Posterior cingulate gyrus (tissue), 11 donors: ENCODE data around the gene RAB27B.
"Not testable (repeated sequence)": the region's sequence is repeated elsewhere in the genome, so short reads cannot be mapped to it uniquely, and the experiment has no call there.

Source experiments
- DNase-seq, 10 donors: peaks; one replicate each; pipeline versions ENCODE4 v3.0.0 to v3.0.0-alpha.2; 2020 to 2021; ENCODE audit warnings: mixed read lengths in 3 of 10
- intact Hi-C: fragments of 100-400 bp; cut with DNase I; formaldehyde crosslinking; loops from one replicate; pipeline ENCODE4 v1.15.1; 2023

RAB27B gene

DNA sequence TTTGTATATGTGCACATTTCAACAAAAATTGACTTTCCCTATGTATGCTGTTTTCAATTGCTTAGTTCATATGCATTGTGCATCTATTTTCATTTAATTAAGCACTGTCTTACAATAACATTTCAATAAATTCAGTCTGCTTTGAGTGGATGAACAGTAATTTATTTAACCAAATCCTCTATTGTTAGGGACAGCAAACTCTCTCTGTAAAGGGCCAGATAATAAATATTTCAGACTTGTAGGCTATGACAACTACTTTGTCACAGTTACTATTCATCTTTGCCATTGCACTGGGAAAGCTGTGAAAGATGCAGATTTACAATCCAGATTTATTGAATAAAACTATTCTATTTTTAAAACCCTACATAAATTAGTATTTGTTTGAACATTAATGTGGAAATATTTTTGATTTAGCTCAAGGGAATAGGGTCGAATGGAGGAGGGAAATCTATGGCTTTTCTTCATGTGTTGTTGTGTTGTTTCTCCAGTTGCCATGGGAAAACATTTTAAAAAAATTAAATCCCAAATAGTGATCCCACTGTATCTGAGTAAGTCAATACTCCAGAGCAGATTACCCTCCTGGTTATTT, 14.2 kb upstream of the RAB27B start:
- no peak for DNase-seq
- intact Hi-C loops: no loop called here

DNA sequence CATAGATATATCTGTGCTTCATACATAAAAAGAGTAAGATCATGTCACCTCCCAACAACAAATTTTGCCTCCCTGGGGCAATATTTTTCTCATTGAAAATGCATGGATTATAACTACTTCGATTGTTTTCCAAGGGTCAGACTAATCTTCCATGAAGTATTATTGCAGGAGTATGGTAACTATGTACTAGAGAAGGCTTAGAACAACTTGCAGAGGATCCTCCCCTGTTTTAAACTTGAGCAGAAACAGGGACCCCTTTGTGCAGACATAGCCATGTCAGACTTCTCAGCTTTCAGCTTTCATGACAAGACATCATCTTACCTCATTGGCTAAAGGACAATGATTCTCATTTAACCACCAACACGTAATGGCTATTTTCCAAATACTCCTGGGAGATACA, 13.2 kb upstream of the RAB27B start:
- DNase-seq: no peak
- intact Hi-C loops: no loop called here

DNA sequence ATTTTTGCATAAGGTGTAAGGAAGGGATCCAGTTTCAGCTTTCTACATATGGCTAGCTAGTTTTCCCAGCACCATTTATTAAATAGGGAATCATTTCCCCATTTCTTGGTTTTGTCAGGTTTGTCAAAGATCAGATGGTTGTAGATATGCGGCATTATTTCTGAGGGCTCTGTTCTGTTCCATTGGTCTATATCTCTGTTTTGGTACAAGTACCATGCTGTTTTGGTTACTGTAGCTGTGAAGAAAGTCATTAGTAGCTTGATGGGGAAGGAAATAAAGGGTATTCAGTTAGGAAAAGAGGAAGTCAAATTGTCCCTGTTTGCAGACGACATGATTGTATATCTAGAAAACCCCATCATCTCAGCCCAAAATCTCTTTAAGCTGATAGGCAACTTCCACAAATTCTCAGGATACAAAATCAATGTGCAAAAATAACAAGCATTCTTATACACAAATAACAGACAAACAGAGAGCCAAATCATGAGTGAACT, 7.4 kb upstream of the RAB27B start:
- intact Hi-C loops, DNase-seq: not testable (repeated sequence)

DNA sequence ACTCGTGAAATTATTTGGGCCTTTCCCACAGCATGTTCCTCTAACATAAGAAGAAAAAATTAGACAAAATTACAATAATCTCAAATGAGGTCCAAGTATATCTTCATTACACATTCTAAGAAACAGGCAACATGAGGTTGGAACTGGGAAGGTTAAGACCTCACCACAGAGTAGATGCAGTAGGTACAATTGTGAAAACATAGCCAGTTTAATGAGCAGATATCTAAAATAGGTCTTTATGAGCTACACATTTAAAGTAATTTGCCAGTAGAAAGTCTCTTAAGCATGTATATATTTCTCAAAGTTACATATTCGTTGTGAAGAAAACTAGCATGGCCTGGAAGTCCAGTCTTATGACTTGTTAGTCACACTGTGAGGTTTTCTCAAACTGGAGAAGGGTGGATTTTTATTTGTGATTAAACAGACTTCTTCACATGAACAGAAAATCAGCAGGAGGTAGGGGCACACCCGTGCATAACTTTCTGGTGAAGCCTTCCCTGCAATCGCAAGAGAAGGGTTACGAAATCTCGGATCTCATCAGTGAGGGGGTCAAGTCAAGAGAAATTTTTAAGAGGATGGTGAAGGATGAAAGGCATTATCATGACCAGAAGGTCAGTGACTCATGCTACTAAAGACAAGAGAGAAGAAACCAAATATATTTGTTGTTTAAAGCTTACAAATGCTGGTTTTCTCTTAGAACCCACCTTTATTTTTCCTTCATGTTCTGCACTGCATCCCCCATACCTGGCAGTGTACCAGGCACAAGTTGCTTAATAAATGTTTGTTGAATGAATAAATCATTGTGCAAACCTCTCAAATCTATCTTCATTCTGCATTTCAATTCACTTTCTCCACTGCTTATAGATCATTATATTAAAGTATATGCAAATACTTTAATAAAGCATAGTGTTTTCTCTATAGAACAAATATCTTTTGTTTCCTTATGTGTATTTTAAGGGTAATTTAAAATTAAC, 5.1 kb upstream of the RAB27B start:
- no peak for DNase-seq
- intact Hi-C loops: no loop called here

DNA sequence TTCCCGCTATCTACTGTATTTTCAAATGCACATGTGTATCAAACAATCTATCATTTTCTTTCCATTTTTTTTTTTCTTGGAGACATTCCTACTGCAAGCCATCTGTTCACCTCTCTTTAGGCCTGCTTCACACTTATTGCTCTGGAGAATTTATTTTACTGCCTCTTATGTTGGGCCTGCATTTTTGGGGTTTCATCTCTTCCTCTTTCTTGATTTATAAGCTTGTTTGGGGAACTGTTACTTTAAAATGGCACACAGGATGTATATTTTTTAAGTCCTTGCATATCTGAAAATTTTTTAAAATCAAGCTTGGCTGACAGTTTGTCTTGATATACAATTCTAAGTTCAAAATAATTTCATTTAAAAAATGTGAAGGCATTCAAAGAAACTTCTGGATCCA, 3.5 kb upstream of the RAB27B start:
- no peak for DNase-seq
- intact Hi-C loops: no loop called here

DNA sequence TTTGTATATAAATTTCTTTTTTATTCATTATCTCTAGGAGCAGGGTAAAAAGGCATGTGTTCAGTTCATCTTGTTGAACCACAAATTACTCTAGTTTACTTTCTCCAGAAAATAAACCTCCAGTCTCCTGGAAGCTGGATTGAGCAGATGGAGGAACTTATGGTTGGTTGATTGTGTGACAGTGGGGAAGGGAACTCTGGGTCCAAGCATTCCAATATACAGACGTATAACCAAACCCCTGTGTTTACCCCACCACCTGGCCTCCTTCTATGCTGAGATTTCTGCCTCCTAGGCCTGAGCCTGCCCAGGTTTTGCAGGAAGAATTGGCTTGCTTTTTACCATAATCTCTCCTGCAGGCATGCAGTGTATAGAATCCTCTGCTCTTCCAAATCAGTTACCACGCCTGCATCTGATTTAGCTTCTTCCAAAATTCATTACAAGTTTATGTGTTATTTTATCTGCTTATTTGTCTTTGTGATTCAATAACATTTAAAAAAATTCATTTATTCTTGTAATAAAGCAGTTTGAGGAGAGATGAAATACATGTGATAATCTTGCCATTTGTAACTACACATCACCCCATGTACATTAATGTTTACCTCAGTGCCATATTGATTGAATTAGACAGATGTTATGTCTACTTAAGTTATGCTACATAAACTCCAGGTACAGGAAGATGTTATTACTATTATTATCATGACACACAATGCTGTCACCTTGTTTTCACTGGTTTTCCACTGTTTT, 2.5 kb upstream of the RAB27B start:
- intact Hi-C loops: no loop called here
- no peak for DNase-seq

DNA sequence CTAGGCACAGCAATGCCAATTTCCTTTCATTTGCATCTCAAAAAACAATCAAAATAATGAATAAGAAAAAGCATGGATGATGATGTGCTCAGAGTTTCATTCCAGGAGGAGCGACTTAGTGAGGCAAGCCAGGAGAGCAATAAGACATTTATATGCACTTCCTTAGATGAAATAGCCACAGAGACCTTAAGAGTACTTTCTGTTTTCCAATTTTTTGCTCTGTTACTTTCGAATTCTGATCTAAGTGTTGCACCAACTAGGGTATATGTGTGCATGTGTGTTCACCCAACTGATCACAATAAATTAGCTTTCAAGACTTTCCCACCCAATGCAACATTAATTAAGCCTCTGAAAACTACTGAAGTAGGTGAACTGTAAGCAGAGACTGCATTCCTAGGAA, 709 bp downstream of the RAB27B start:
- DNase-seq: no peak
- intact Hi-C loops: no loop called here

DNA sequence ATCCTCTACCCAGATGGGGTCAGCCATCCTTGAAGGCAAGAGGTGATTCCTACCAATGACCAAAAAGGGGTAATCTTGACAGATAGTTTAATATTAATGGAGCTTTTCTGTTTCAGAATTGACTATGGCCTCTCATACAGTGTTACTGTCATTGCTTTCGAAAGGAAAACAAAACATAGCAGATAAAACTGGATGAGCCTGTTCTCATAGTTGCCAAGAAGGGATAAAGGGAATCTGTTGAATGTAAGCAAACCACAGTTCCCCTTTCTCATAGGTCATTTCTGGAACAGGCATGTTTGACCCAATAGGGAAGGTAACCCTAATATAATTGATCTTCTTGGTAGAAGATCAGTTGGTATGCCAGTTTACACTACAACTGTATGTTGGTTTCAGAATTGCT, 1.6 kb downstream of the RAB27B start:
- DNase-seq: no peak

DNA sequence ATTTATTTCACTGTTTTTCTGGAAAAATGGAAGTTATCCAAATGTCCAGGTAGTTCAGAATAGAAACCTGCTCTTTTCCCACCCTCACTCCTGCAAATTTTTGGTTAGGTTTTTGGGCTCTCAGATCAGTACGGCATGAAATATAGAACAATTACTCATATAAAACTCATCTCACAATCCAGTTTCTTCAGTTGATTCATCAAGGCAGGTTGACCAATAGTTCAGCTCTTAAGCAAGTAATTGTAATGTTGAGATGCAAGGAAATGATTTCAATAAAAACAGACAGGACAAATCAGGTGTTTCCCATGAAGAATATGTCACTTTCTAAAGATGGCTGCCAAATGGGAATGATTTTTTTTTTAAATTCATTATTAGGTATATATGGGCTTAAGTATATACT, 2.0 kb downstream of the RAB27B start:
- no peak for DNase-seq
- intact Hi-C loops: no loop called here

More for the DNA sequence above, 1.6 kb downstream of the RAB27B start:
- intact Hi-C loops: no loop called here

DNA sequence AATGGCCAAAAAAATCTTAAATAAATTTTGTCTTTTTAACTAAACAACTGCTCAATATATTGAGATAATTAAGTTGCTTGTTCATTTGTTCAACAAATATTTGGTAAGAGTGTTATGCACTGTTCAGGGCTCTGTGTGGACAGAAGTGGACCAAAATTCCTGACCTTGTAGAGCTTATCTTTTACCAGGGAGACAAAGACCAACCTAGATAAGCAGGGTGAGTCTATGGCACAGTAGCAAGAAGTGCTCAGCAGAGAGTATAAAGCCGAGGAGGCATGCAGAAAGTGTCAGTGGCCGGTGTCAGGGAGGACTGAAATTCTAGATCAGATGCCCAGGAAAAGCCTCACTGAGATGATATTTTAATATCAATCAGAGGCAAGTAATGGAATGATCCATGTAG, 2.6 kb downstream of the RAB27B start:
- DNase-seq: no peak
- intact Hi-C loops: no loop called here

DNA sequence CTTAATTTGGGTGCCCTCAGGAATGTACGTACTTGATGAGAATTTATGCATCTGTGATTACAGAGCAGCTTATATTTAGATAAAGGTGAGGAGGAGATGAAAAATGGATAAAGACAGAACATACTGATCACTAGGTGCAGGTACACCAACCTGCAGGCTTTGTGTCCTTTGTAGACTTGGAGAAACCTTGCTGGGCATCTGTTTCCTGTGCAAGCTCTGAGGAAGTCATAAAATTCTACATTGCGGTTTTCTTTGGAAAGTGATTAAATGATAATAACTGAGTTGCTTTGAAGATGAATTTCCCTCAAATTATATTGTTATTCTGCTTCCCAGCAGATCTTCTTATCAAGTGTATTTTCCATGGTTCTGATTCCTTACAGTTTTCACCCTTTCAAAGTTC, 7.7 kb downstream of the RAB27B start:
- intact Hi-C loops: no loop called here

DNA sequence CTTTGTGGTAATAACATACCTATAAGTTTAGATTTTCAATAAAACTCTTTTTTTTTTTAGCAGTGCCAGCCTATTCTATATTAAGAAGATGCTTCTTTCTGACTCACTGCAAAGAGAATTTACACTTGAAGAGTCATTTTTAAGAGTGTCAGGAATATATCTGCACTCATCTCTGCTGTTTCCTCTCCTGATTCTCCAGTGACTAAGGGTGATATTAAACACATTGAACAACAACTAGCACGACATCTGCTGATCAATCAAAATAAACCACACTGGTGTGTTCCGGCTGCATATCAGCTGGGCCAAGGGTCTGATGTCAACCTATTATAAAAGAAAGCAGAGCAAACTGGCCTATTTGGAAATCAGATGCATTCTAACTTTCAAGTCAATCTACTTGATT, 15.0 kb downstream of the RAB27B start:
- no peak for DNase-seq
- intact Hi-C loops: no loop called here

More for the DNA sequence above, 7.7 kb downstream of the RAB27B start:
- no peak for DNase-seq

DNA sequence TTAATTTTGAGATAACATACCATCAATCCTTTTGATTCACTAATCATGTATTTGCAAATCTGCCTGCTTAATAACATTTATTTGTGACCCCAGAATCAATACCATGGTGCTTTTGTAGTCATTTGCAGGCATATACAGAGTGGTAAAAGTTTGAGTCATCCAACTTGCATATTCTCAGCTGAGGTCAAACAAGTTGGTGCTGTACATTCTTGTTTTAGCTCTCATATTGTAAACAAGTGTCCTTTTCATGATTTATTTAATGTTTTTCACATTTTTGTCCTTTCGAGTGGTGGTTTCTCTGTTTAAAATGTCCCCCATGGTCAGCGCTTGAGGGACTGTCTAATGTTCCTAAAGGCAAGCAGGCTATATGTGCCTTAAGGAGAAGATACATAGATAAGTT, 17.5 kb downstream of the RAB27B start:
- DNase-seq: no peak
- intact Hi-C loops: no loop called here

DNA sequence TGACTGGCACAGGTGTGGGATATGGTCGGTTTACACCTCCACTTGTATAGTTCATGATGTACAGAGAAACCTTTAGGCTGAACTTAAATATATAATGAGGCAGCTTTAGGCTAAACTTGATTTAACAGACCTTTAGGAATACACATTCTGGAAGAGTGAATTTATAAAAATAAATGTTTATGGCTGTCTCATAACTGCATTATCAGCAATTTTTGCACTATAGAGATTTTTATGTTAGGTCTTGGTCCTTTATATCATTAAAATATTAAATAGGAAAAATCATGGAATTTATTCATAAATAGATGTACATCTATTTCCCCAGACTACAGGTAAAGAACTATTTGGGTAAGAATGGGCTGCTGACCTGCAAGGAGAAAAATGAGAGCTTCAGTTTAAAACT, 19.8 kb downstream of the RAB27B start:
- DNase-seq: no peak
- intact Hi-C loops: no loop called here

DNA sequence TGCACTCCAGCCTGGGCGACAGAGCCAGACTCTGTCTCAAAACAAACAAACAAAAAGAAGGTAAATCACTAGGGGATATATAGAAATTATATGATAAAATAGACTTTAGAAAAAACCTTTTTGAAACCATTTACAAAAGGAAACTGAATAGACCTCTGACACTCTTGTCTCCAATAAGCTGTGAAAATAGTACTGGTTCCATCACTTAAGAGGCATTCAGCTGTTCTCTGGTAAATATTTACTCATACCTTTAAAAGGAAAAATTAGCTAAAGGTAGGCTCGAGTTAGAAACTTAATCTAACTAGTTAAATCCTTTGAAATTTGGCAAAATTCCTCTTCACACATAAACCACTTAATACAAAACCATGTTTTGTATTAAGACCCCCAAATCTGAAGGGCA, 21.4 kb downstream of the RAB27B start:
- no peak for DNase-seq
- intact Hi-C loops: no loop called here

DNA sequence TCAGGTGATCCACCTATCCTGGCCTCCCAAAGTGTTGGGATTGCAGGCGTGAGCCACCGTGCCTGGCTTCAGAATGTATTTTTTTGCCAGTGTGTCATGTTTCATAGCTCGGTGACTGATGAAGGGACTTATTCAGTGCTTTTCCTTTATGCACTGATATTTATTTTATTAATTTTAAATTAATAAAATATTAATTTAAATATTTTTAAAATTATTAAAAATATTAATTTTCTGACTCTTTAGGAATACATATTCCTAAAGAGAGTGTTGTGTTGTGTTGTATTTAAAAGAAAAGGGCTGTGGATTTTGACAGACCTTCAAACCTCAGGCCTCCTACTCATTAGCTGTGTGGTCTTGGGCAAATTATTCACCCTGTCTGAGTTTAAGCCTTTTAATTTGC, 22.3 kb downstream of the RAB27B start:
- intact Hi-C loops: no loop called here
- no peak for DNase-seq

DNA sequence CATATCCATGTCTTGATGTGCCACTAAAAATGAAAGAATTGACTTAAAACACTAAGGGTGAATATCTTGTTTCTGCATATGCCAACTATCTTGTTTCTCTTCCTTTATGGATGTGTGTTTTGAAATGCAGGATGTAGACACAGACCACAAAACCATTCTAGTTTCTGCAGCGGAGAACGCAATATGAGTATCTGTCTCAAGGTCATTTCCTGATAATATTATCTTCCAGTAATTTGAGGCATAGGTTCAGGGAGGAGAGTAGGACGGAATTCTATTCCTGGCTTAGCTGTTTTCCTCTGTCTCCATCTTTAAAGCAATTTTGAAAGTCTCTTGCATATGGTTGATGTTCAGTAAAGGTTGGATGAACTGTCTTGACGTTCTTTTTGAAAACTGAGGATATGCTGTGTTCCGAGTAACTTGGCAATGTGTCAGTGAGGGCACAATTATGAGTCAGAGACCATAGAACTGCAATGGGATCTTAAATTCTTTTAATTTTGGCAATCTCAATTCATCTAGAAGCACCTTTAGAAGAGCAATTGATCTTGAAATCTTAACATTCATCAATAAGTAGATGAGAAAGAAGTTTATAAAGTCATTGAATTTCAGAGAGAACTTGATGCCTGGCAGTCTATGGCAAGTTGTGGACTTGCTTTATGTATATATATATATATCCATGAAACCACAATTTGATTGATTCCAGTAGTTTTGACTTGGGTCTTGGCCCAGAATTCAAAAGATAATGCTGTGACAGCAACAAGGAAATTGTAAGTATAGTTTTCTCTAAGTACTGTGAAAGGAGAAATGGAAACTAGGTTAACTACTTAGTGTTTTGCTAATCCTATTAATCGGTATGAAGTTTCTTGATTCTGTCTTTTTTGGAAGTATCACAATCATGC, 24.8 kb downstream of the RAB27B start:
- intact Hi-C loops: no loop called here

DNA sequence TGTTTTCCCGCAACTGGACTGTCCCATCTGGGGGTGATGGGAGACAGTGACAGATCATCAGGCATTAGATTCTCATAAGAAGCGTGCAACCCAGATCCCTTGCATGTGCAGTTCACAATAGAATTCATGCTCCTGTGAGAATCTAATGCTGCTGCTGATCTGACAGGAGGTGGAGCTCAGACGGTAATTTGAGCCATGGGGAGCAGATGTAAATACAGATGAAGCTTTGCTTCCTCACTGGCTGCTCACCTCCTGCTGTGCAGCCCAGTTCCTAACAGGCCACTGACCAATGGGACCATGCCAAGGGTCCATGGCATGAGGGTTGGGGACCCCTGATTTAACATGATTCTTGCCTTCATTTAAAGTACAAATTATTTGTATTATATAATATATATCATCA, 26.8 kb downstream of the RAB27B start:
- DNase-seq, intact Hi-C loops: not testable (repeated sequence)

More for the DNA sequence above, 24.8 kb downstream of the RAB27B start:
- no peak for DNase-seq

DNA sequence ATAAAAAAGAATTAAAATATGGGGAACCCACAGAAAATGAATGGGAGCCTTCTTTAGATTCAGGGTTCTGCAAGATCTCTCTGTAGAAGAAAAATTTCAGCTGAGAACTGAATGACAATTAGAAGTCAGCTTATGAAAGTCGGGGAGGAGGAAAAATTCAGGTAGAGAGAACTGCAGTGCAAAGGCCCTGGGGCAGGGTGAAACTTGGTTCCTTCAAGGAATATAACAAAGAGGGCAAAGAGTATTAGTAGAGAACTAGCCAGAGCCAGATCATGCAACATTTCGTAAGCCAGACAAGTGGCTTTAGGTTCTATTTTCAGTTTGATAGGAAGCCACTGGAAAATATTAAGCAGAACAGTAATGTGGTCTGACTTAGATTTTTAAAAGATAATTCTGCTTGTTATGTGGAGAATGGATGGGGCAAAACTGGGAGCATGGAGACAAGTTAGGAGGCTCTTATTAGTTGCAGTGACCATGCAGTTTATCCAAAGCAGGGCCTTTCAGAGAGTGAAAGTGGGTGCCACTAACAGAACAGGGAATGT, 27.9 kb downstream of the RAB27B start:
- intact Hi-C loops: no loop called here
- no peak for DNase-seq

DNA sequence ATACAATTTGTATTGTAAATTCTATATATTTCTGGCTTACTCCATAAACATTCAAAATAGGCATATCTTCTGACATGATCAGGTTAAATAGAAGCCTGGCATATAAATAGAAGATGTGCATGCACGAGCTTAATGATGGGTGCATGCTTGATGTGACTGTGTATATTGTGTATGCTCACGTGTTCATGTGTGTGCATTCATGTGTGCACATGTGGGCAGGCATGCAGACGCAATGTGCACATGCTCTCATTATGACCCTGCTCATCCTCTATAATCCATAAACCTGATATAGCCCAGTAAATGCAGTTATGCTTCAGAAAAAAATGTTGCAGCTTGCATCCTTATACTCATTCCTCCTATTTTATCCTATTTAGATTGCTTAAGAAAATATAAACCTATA, 29.2 kb downstream of the RAB27B start:
- DNase-seq: no peak
- intact Hi-C loops: no loop called here
